GM18502 (cell line): ENCODE measurements around the gene DENND1A.

Experiments
- ATAC-seq: cut with Tn5 transposase; IDR thresholded peaks from one replicate; pipeline ENCODE4 v1.9.1; 2021; ENCODE audit warnings: mild to moderate bottlenecking; ENCODE audit not compliant: unreplicated experiment, poor library complexity

DENND1A gene

GRCh38 chr9:123597876-123598556, 331.9 kb downstream of the DENND1A start:
- ATAC-seq: no peak

DNA sequence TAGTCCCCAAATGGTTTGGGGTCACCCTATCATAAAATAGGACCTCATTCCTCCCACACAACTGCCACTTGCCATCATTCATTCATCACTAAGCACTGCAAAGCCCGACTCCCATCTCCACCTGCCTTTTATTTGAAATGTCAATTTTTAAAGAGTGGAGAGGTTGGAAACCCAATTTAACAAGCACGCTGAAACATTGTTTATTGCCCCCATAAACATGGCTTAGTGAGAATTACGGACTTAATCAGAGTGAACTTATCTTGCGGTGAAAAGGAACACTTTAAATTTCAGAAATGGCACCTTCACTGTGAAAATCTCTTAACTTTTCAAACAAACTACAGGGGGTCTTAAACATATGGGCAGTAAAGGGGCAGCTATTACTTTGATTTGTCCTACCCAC, 332.9 kb downstream of the DENND1A start:
- ATAC-seq: no peak

DNA sequence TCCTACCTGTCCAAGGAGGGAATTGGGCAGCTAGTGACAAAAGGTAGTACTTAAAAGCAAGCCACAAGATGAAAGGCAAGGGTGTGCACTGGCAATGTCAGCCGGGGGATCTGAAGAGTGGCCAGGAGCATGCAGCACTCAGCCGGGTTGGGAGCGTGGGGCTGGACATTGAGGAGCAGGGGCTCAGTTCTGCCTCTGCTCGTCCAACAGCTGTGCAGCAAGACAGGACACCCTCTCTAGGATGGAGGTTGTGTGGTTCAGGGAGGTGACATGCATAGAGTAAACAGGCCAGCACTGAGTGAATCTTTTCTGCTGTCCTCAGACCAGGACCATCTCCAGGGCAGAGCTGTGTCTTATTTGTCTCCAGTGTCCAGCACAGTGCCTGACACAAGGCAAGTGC, 338.6 kb downstream of the DENND1A start:
- ATAC-seq: no peak

- no peak for ATAC-seq
These were observed 339.4 kb downstream of the DENND1A start for GRCh38 chr9:123590499-123590898.

DNA sequence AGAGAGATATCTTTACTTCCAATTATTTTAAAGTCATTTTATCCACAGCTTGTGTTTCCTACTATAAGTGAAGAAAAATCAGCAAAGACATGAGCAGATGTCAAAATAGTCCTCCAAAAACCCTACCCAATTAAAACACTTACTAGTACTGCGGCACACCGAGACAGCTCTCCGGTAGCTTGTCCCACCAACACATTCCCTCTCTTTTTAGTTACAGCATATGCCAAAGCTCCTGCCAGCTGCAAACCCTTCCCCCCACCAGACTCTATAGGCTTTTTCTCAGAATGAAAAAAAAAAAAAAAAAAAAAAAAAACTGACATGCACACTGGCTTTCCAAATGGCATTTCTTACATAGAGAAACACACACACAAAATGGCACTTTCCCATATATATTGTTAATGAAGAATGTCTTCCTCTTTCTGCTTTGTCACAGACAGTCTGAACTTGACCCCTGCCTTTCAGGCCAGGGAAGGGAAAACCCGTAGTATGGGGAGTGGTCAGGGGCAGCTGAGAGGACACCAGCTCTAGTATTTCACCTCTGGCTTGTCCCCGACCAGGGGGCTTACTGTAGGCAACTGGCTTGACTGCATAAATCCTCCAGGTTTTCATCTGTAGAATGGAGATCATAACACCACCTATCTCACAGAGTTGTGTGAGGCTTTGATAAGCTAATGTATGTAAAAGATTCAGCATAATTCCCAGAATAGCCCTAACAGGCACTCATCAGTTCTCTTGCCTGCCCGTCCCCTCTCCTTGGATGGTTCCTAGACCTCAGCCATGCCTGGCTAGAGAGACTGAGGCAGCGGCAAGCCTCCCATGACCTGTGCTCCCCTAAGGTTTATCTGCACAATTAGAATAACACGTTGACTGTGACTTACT, 340.3 kb downstream of the DENND1A start:
- no peak for ATAC-seq

- no peak for ATAC-seq
These were observed 343.7 kb downstream of the DENND1A start for GRCh38 chr9:123586275-123586674.

DNA sequence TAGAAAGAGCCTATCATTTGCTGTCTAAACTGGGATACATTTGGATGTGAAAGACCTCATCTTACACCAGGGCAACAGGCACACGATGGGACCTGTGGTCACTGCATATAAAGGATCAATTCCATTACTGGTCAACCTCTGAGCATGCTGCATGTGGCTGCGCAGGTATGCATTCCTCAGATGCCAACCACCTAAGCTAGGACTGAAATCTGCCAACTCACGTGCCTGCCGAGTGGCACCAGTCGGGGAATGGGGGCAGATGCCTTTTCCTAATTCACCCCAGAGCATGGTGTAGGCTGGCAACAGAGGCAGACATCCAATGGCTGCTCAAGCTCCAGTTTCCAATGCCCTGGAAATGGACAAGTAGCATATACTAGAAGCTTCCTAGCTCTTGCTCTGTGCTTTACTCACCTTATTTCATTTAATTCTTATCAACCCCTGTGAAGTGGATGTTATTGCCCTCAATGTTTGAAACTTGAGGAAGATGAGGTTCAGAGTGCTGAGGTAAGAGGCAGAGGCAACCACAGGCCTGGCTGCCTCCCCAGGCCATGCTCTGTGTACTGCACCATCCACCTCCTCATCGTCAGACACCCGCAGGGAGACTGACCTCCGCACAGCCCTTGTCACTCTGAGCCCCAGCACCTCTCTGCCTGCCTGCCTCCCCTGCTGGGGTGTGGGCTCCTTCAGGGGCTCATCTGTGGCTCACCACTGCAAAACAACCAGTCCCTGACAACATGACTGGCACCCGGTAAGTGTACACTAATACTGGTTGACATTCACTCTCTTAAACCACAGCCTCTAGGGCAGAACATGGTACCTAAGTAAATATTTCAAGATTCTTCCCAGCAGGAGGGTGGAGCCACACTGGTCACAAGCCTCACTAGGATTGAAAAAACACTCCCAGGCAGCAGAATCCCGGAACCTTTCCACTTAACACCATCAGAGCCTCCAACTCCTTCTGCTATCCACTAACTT, 345.4 kb downstream of the DENND1A start:
- ATAC-seq: no peak

DNA sequence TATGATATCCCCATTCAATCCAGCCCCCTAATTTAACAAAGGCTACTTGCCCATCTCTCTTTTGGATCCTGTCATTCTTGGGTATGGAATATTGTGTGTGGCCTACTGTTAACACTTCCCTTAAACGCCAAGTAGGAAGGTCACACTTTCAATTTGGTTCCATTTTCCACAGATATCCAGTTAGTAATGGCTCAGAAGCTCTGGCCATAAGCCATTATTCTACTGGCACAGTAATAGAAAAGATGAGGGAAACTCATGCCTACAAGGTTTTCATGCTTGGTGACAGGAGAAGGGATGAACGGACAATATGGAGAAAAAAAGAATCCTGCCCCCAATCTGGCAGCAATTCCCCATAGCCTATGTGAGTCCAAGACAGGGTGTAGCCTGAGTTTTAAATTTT, 346.3 kb downstream of the DENND1A start:
- ATAC-seq: no peak

DNA sequence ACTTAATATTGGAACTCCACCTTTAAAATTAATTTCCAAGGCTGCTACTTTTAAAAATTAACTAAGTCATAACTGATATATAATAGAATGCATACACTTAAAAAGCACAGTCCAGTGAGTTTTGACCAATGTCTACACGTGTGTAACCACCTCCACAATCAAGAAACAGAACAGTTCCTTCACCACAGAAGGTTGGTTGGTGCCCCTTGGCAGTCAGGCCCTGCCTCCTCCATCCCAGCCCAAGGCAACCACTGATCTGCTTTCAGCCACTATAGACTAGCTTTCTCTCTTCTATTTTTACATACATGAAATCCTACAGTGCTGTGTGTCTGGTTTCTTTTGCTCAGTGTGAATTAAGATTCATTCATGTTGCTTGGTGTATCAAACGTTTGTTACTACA, 358.7 kb downstream of the DENND1A start:
- ATAC-seq: no peak

GRCh38 chr9:123568691-123569688, 360.9 kb downstream of the DENND1A start:
- no peak for ATAC-seq

- no peak for ATAC-seq
These were observed 362.9 kb downstream of the DENND1A start for GRCh38 chr9:123567013-123567412.

DNA sequence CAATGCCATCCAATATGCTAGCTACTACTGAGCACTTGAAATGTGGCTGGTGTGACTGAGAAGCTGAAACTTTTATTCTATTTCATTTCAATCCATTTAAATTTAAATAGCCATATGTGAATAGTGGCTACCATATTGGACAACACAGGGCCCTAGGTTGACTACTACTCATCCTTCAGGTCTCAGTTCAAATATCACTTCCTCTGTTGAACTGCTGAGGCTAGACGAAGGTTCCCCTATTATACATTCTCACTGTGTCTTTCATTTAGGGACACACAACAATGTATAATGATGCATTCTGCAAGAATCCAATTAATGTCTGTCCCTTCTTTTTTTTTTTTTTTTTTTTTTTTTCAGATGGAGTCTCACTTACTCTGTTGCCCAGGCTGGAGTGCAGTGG, 365.3 kb downstream of the DENND1A start:
- ATAC-seq: no peak

- ATAC-seq: no peak
These were observed 367.0 kb downstream of the DENND1A start for GRCh38 chr9:123562844-123563346.

GRCh38 chr9:123561046-123561445, 368.9 kb downstream of the DENND1A start:
- no peak for ATAC-seq

GRCh38 chr9:123556464-123557435, 373.2 kb downstream of the DENND1A start:
- ATAC-seq: no peak

- no peak for ATAC-seq
These were observed 374.3 kb downstream of the DENND1A start for GRCh38 chr9:123555646-123556045.

DNA sequence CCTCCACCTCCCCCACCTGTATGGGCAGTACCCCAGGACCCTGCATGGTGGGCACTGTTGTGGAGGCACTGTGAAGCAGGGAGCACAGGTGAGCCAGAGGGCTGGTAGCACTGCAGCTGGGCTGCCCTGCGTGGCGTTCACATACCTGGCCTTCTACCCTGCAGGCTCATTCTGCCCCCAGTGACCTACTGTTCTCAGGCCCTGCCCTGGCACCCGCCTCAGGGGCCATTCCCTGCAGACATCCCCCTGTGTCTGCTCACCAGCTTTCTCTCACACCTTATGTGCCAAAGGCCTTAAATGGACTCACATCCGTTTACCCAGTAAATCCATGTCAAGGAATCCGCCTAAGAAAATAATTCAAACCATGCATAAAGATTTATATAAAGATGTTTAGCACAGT, 377.4 kb downstream of the DENND1A start:
- no peak for ATAC-seq

DNA sequence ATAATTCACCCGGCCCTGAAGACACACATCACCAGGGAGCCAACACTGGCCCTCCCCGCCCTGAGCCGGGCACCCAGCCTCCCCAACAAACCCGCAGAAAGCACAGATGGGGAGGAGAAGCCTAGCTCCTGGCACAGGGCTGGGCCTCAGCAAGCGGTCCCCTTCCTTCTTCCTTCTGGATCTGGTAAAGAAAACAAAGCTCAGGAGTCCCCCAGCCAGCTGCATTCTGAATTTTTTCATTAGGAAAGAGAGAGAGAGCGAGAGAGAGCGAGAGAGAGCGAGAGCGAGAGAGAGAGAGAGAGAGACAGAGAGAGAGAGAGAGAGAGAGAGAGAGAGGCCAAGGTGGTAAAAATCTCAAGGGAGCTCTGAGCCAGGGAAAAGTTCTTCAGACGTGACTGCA, 378.2 kb downstream of the DENND1A start:
- ATAC-seq: no peak
